HG03354 (cell line): ENCODE results near the gene FAM117B.

Source experiments
- ATAC-seq: cut with Tn5 transposase; IDR thresholded peaks from one replicate; pipeline ENCODE4 v1.9.1; 2021; ENCODE audit warnings: mild to moderate bottlenecking; ENCODE audit not compliant: unreplicated experiment, poor library complexity, severe bottlenecking

FAM117B gene

GRCh38 chr2:202634556-202635427 lies at the start of gene FAM117B:
TSS of gene FAM117B (plus strand) at chr2:202634969. CDS start at chr2:202635188, 219 bp downstream.
- ATAC-seq: peak; percentile 91

GRCh38 chr2:202588647-202589581 lies 45.9 kb upstream of the FAM117B start:
- ATAC-seq: peak; percentile 87

DNA sequence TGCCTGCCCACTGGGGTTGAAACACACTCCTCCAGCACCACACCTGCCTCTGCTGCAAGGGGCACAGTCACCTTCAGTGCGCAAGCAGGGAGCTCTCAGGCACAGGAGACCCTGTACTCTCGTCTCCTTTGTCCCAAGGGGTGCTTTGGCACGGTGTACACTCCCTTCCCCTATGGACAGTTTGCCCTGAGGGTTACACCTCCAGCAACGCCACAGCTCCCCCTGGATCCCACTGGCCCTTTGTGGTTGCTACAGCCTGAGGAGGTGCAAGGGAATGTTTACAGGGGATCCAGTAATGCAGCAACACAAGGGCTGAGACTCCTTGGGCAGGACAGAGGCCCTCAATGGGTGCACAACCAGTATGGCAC lies 45.2 kb upstream of the FAM117B start:
- no peak for ATAC-seq

DNA sequence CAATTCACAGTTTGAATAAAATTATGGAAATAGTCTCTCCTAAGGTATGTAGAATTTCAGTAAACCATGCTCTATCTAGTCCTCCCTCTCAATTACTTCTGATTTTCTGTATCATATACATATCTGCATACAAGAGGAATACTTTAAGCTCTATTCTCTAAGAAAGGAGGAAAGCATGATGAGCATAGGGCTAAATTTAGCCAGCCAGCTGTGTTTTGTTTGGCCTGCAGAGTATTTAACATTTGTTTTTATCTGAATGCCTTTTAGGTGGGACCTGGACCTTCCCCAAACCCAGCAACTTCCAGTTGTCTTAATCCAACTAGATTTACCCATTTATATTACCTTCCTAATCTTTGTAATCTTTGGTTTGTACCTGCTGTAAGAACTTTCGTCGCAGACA lies 42.2 kb upstream of the FAM117B start:
- ATAC-seq: no peak

DNA sequence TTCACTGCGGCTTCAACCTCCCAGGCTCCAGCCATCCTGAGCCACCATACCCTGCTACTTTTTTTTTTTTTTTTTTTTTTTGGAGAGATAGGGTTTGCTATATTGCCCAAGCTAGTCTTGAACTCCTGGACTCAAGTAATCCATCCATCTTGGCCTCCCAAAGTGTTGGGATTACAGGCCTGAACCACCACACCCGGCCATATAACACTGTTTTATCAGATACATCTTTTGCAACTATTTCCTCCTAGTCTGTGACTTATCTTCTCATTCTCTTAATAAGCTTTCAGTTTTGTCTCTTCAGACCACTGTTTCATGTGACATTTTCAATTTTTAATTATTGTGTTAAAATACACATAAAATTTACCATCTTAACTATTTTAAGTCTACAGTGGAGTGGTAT lies 35.7 kb upstream of the FAM117B start:
- ATAC-seq: no peak

GRCh38 chr2:202599911-202600310 lies 34.9 kb upstream of the FAM117B start:
- ATAC-seq: no peak

DNA sequence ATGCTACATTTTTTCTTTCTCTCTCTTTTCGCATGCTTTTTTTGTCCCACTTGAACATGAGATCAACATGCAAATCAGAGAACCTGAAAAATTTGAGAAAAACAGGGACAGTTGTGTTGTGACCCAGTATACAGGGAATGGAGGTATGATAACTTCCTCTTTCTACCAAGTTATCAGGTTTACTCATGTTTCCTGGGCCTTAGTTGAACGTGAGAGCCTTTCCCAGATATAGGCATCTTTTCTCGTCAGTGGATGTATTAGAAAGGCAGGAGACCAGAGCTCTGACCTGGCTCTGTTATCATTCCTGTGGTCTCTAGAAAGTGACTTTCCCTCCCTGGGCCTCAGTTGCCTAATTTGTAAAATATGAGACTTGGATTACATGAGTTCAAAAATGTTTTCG lies 30.1 kb upstream of the FAM117B start:
- no peak for ATAC-seq

GRCh38 chr2:202605174-202605573 lies 29.6 kb upstream of the FAM117B start:
- no peak for ATAC-seq

DNA sequence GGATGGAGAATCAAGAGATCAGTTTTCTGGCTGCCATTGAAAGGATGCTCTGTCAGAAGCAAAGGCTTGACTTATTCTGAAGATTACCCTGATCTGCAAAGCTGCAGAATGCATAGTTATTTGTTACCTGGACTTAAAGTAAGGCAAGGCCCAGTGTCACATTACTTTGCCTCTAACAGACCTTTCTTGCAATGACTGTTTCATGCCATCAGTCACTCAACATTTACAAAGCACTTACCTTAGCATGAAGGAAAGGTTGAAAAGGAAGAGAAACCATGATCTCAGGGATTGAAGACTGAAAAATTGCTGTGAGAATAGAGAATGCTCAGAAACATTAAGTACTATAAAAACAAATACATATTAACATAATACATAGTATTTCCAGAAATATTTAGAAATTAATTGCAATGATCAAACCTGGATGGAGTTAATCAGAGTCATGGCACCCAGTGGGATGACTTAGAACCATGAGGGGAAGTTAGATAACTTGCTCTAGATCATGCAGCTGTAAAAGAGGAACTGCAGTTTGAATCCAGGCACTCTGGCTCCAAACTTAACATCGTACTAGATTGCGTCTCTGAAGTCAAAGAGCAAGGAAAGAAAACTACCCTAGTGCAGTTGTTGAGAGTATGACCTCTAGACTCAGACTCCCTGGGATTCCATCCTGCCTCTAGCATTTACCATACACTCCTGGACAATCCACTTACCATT lies 26.5 kb upstream of the FAM117B start:
- ATAC-seq: no peak

GRCh38 chr2:202609381-202610145 lies 25.2 kb upstream of the FAM117B start:
- peak; percentile 94 for ATAC-seq

DNA sequence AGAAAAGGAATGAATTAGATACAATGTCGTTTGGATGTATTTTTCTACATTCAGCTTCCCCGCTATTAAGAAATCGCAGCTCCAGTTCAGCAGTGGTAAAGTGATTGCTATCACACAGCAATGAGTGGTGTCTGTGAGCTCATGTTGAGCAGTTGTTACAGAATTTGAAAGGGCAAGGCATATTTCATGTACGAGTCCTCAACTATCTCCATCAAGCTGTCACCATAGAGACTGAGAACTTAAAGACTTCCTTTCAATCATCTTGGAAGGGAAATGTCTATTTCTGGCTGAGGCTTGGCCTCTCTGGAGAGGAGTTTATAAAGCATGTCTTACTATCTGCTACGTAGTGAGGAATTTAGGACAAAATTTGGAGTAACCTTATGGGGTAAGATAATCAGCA lies 24.4 kb upstream of the FAM117B start:
- ATAC-seq: no peak

DNA sequence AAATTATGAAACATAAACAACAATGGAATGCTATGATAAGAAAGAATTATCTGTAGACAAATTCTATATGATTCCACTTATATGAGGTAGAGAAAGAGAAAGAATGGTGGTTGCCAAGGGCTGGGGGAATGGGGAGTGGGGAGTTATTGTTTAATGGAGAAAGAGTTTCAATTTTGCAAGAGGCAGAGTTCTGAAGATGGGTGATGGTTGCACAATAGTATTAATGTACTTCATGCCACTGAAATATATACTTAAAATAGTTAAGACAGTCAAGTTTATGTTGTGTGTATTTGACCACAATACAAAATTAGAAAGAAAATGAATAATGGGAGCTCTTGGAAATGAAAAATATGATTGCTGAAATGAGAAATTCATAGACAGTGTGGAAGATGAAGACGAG lies 22.6 kb upstream of the FAM117B start:
- ATAC-seq: no peak

- no peak for ATAC-seq
These were observed 21.3 kb upstream of the FAM117B start for GRCh38 chr2:202613479-202613878.

- no peak for ATAC-seq
These were observed 10.6 kb upstream of the FAM117B start for GRCh38 chr2:202624133-202624532.

GRCh38 chr2:202627042-202627441 lies 7.7 kb upstream of the FAM117B start:
- no peak for ATAC-seq

GRCh38 chr2:202628646-202629198 lies 6.0 kb upstream of the FAM117B start:
- ATAC-seq: no peak

DNA sequence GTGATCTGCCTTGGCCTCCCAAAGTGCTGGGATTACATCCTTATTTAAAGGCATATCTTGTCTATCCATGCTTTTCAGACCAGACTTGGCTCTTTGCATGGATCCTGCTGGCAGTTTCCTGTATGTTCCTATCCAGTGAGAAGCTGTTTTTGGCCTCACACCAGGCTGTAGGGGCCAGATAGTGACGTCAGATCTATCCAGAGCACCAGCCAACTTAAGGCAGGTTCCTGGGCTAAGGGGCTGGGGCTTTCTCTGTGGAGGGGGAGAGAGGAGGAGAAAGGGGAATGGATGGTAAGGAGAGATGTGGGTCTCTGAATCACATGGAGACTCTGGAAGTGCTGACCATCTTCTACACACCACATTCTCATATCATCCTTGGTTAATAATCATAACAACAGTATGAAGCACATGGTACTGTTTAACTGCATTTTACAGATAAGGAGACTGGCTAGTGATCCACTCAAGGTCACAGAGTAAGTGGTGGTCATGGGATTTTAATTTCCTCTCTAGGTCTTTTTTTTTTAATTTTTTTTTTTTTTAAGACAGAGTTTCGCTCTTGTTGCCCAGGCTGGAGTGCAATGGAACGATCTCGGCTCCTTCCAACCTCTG lies 2.0 kb upstream of the FAM117B start:
- ATAC-seq: no peak

- ATAC-seq: no peak
These were observed 1.3 kb upstream of the FAM117B start for GRCh38 chr2:202633470-202633869.
